Measurements from ENCODE around the gene NTM. TPM values are rescaled to one million over a fixed set of nuclear protein-coding genes. Genes with fewer than 3 reads are reported as not detected.

NTM gene
- total and polyA plus RNA-seq, 9 donors: 8.5 to 37.1 (median 22.6) TPM

- H3K4me1 ChIP-seq (ENCODE audit: control insufficient read depth, insufficient read depth, low read length): no peaks in the 10 kb centered on the region
- no peaks in the 10 kb centered on the region for H3K9me3 ChIP-seq (replicated peaks; ENCODE audit: control insufficient read depth, low read depth, low read length)
- no peak overlapping the region for H3K4me3 ChIP-seq (ENCODE audit: low read length)
- H3K27me3 ChIP-seq (ENCODE audit: control insufficient read depth, insufficient read depth, low read length): peaks cover 5% of the 10 kb centered on the region
- DNase-seq: no peak
- H3K27ac ChIP-seq (ENCODE audit: low read length): no peak overlapping the region
- H3K36me3 ChIP-seq (ENCODE audit: control insufficient read depth, insufficient read depth, low read length): no peaks in the 10 kb centered on the region
- 90% methylated on average over 2 of the region's 7 CpGs for WGBS (ENCODE audit: insufficient coverage)
Measured at GRCh38 chr11:131785801-131786200, 415.4 kb downstream of the NTM start.

- H3K4me3 ChIP-seq (ENCODE audit: low read length): no peak overlapping the region
- peaks cover 5% of the 10 kb centered on the region for H3K27me3 ChIP-seq (ENCODE audit: control insufficient read depth, insufficient read depth, low read length)
- DNase-seq: no peak
- 100% methylated on average over 1 of the region's 3 CpGs for WGBS (ENCODE audit: insufficient coverage)
- no peaks in the 10 kb centered on the region for H3K36me3 ChIP-seq (ENCODE audit: control insufficient read depth, insufficient read depth, low read length)
- no peak overlapping the region for H3K27ac ChIP-seq (ENCODE audit: low read length)
- H3K4me1 ChIP-seq (ENCODE audit: control insufficient read depth, insufficient read depth, low read length): no peaks in the 10 kb centered on the region
- H3K9me3 ChIP-seq (replicated peaks; ENCODE audit: control insufficient read depth, low read depth, low read length): no peaks in the 10 kb centered on the region
Measured at GRCh38 chr11:131787119-131787518, 416.7 kb downstream of the NTM start.

- no peak for DNase-seq
- Histone ChIP-seq H3K9me3 (replicated peaks; ENCODE audit: control insufficient read depth, low read depth, low read length) (no peaks in the 10 kb centered on the region), H3K4me3 (ENCODE audit: low read length) (no peak overlapping the region), H3K27ac (ENCODE audit: low read length) (no peak overlapping the region), H3K36me3 (ENCODE audit: control insufficient read depth, insufficient read depth, low read length) (no peaks in the 10 kb centered on the region), H3K4me1 (ENCODE audit: control insufficient read depth, insufficient read depth, low read length) (no peaks in the 10 kb centered on the region), H3K27me3 (ENCODE audit: control insufficient read depth, insufficient read depth, low read length) (peaks cover 2% of the 10 kb centered on the region)
- WGBS (ENCODE audit: insufficient coverage): no CpG with 5 or more reads among the region's 1 CpG
Measured at GRCh38 chr11:131790586-131790985, 420.2 kb downstream of the NTM start.

GRCh38 chr11:131792243-131792642 is 421.8 kb downstream of the NTM start:
- no peak for DNase-seq
- Histone ChIP-seq H3K9me3 (replicated peaks; ENCODE audit: control insufficient read depth, low read depth, low read length) (no peaks in the 10 kb centered on the region), H3K36me3 (ENCODE audit: control insufficient read depth, insufficient read depth, low read length) (no peaks in the 10 kb centered on the region), H3K4me1 (ENCODE audit: control insufficient read depth, insufficient read depth, low read length) (no peaks in the 10 kb centered on the region), H3K27me3 (ENCODE audit: control insufficient read depth, insufficient read depth, low read length) (peaks cover 2% of the 10 kb centered on the region), H3K27ac (ENCODE audit: low read length) (no peak overlapping the region), H3K4me3 (ENCODE audit: low read length) (no peak overlapping the region)
- WGBS (ENCODE audit: insufficient coverage): 47% methylated on average over 2 of the region's 3 CpGs

- DNase-seq: no peak
- Histone ChIP-seq H3K9me3 (replicated peaks; ENCODE audit: control insufficient read depth, low read depth, low read length) (no peaks in the 10 kb centered on the region), H3K4me1 (ENCODE audit: control insufficient read depth, insufficient read depth, low read length) (no peaks in the 10 kb centered on the region), H3K4me3 (ENCODE audit: low read length) (no peak overlapping the region), H3K36me3 (ENCODE audit: control insufficient read depth, insufficient read depth, low read length) (no peaks in the 10 kb centered on the region), H3K27me3 (ENCODE audit: control insufficient read depth, insufficient read depth, low read length) (peaks cover 2% of the 10 kb centered on the region), H3K27ac (ENCODE audit: low read length) (no peak overlapping the region)
- 65% methylated on average over 6 of the region's 7 CpGs for WGBS (ENCODE audit: insufficient coverage)
Measured at GRCh38 chr11:131796089-131796488, 425.7 kb downstream of the NTM start.

GRCh38 chr11:131796541-131796940 is 426.1 kb downstream of the NTM start:
- H3K27me3 ChIP-seq (ENCODE audit: control insufficient read depth, insufficient read depth, low read length): peaks cover 2% of the 10 kb centered on the region
- H3K36me3 ChIP-seq (ENCODE audit: control insufficient read depth, insufficient read depth, low read length): no peaks in the 10 kb centered on the region
- no peaks in the 10 kb centered on the region for H3K4me1 ChIP-seq (ENCODE audit: control insufficient read depth, insufficient read depth, low read length)
- 72% methylated on average over 4 of the region's 5 CpGs for WGBS (ENCODE audit: insufficient coverage)
- no peak overlapping the region for H3K4me3 ChIP-seq (ENCODE audit: low read length)
- H3K9me3 ChIP-seq (replicated peaks; ENCODE audit: control insufficient read depth, low read depth, low read length): no peaks in the 10 kb centered on the region
- H3K27ac ChIP-seq (ENCODE audit: low read length): no peak overlapping the region
- no peak for DNase-seq

- Histone ChIP-seq H3K27me3 (ENCODE audit: control insufficient read depth, insufficient read depth, low read length) (peaks cover 11% of the 10 kb centered on the region), H3K4me3 (ENCODE audit: low read length) (no peak overlapping the region), H3K27ac (ENCODE audit: low read length) (no peak overlapping the region), H3K4me1 (ENCODE audit: control insufficient read depth, insufficient read depth, low read length) (no peaks in the 10 kb centered on the region), H3K9me3 (replicated peaks; ENCODE audit: control insufficient read depth, low read depth, low read length) (no peaks in the 10 kb centered on the region), H3K36me3 (ENCODE audit: control insufficient read depth, insufficient read depth, low read length) (no peaks in the 10 kb centered on the region)
- DNase-seq: no peak
- 83% methylated on average over 2 of the region's 2 CpGs for WGBS (ENCODE audit: insufficient coverage)
Measured at GRCh38 chr11:131800452-131800851, 430.0 kb downstream of the NTM start.

- DNase-seq: no peak
- Histone ChIP-seq H3K27ac (ENCODE audit: low read length) (no peak overlapping the region), H3K9me3 (replicated peaks; ENCODE audit: control insufficient read depth, low read depth, low read length) (no peaks in the 10 kb centered on the region), H3K4me3 (ENCODE audit: low read length) (no peak overlapping the region), H3K4me1 (ENCODE audit: control insufficient read depth, insufficient read depth, low read length) (no peaks in the 10 kb centered on the region), H3K27me3 (ENCODE audit: control insufficient read depth, insufficient read depth, low read length) (peaks cover 11% of the 10 kb centered on the region), H3K36me3 (ENCODE audit: control insufficient read depth, insufficient read depth, low read length) (no peaks in the 10 kb centered on the region)
- 100% methylated on average over 1 of the region's 9 CpGs for WGBS (ENCODE audit: insufficient coverage)
Measured at GRCh38 chr11:131802440-131803115, 432.2 kb downstream of the NTM start.

- Histone ChIP-seq H3K4me3 (ENCODE audit: low read length) (no peak overlapping the region), H3K36me3 (ENCODE audit: control insufficient read depth, insufficient read depth, low read length) (no peaks in the 10 kb centered on the region), H3K27ac (ENCODE audit: low read length) (no peak overlapping the region), H3K27me3 (ENCODE audit: control insufficient read depth, insufficient read depth, low read length) (peaks cover 12% of the 10 kb centered on the region), H3K4me1 (ENCODE audit: control insufficient read depth, insufficient read depth, low read length) (no peaks in the 10 kb centered on the region), H3K9me3 (replicated peaks; ENCODE audit: control insufficient read depth, low read depth, low read length) (no peaks in the 10 kb centered on the region)
- DNase-seq: no peak
- 100% methylated on average over 1 of the region's 2 CpGs for WGBS (ENCODE audit: insufficient coverage)
Measured at GRCh38 chr11:131807876-131808275, 437.5 kb downstream of the NTM start.

GRCh38 chr11:131808470-131808869 is 438.1 kb downstream of the NTM start:
- Histone ChIP-seq H3K27ac (ENCODE audit: low read length) (no peak overlapping the region), H3K4me3 (ENCODE audit: low read length) (no peak overlapping the region), H3K9me3 (replicated peaks; ENCODE audit: control insufficient read depth, low read depth, low read length) (no peaks in the 10 kb centered on the region), H3K4me1 (ENCODE audit: control insufficient read depth, insufficient read depth, low read length) (no peaks in the 10 kb centered on the region), H3K36me3 (ENCODE audit: control insufficient read depth, insufficient read depth, low read length) (no peaks in the 10 kb centered on the region), H3K27me3 (ENCODE audit: control insufficient read depth, insufficient read depth, low read length) (peaks cover 11% of the 10 kb centered on the region)
- no peak for DNase-seq
- WGBS (ENCODE audit: insufficient coverage): 70% methylated on average over 4 of the region's 6 CpGs

Measured in muscle of leg (tissue), 11 donors.